Measurements from ENCODE around the gene MCTP2.
"Not testable (repeated sequence)": the region's sequence is repeated elsewhere in the genome, so short reads cannot be mapped to it uniquely, and the experiment has no call there.

Gene MCTP2

DNA sequence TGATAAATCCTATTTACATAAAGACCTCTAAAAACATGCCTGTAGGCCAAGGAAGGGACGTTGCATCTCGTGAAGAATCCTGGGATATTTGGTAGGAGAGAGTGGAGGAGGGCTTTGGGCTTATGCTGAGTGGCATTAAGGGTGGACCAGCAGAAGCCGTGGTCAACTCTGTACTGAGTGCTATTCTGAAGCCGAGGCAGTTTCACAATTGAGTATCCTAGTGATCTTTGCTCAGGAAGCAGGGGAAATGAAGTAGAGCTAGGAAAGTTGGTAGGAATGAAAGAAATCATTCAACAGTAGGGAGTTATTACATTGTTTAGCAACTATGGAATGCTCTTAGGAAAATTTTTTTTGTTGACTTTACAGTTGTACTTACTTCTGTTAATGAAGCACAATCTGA is 24.2 kb downstream of the MCTP2 start:
- TF ChIP-seq, protein P1, sequence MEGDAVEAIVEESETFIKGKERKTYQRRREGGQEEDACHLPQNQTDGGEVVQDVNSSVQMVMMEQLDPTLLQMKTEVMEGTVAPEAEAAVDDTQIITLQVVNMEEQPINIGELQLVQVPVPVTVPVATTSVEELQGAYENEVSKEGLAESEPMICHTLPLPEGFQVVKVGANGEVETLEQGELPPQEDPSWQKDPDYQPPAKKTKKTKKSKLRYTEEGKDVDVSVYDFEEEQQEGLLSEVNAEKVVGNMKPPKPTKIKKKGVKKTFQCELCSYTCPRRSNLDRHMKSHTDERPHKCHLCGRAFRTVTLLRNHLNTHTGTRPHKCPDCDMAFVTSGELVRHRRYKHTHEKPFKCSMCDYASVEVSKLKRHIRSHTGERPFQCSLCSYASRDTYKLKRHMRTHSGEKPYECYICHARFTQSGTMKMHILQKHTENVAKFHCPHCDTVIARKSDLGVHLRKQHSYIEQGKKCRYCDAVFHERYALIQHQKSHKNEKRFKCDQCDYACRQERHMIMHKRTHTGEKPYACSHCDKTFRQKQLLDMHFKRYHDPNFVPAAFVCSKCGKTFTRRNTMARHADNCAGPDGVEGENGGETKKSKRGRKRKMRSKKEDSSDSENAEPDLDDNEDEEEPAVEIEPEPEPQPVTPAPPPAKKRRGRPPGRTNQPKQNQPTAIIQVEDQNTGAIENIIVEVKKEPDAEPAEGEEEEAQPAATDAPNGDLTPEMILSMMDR (IDR thresholded peaks at IDR 0.05): no peak
- TF ChIP-seq ZFX (IDR thresholded peaks at IDR 0.05; ENCODE audit: borderline replicate concordance): no peak
- no peak overlapping the region for H3K27ac ChIP-seq

DNA sequence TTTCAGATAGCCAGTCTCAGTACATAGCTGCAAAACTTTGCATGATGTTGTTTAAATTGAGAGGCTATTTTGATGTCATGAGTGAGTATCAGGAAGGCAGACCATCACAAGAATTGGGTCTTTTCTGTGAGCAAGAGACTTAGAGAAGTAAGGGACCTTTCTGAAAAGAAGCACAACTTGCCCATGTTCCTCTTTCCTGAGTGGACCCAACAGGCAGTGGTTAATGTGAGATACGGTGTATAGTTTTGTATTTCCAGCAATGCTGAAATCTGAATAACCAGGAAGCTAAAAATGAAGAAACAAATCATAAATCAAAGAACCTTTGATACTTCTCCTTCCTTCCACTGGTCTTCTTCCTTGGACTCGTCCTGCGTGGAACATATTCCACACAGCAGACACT is 25.1 kb downstream of the MCTP2 start:
- no peak overlapping the region for H3K27ac ChIP-seq
- TF ChIP-seq, protein P1 (IDR thresholded peaks at IDR 0.05): no peak

DNA sequence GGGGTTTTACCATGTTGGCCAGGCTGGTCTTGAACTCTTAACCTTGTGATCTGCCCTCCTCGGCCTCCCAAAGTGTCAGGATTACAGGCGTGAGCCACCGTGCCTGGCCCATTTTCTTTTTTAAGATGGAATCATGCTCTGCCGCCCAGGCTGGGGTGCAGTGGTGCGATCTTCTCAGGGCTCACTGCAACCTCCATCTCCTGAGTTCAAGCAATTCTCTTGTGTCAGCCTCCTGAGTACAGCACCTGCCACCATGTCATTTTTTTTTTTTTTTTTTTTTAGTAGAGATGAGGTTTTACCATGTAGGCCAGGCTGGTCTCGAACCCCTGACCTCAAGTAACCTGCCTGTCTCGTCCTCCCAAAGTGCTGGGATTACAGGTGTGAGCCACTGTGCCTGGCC is 26.4 kb downstream of the MCTP2 start:
- not testable (repeated sequence) for H3K27ac ChIP-seq

DNA sequence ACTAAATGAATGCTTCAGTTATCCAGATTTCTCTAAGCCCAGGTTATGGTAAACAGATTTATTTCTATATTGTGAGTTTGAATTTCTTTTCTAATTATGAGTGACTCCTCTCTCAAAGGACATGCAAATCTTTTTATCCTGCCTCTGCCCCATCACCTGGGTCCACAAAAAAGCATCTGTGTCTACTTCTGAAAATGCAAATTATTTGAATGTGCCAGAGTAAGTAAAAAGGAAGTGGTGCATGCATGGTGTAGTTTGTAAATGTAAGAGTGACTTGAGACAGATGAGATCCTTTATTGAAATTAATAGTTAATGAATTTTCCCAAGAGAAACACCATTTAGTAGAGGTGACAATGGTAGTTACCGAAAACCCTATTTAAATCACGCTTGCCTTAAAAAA is 26.9 kb downstream of the MCTP2 start:
- TF ChIP-seq, protein P1 (IDR thresholded peaks at IDR 0.05): no peak
- TF ChIP-seq ZFX (IDR thresholded peaks at IDR 0.05; ENCODE audit: borderline replicate concordance): no peak
- no peak overlapping the region for H3K27ac ChIP-seq

DNA sequence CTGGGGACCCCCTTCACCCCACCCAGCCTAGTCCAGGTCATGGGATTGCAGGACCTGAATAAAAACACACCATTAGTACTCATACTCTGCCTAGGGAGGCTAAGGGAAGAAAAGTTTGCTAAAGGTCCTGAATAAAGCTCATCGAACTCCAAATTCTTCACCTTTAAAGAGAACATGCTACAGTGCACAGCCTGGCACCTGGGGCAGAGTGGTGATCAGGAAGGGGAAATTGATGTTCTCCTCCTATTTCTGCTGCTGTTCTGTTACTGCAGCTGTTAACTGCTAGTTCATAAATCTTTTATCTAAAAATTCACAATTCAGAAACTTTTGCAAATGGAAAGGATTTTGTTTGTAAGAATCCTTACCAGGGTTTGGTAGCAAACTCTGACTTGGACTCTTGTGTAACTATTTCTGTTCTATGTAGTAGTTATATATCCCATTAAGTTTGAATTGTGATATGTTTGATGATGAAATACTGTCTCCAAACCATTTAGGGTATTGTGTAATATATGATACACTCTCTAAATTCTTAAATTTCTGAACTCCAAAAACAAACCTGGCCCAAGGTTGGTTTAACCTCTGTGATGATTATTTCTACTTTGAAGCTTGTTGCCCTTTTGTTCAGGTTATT is 27.9 kb downstream of the MCTP2 start:
- no peak overlapping the region for H3K27ac ChIP-seq
- no peak for TF ChIP-seq ZFX (IDR thresholded peaks at IDR 0.05; ENCODE audit: borderline replicate concordance)
- TF ChIP-seq, protein P1 (IDR thresholded peaks at IDR 0.05): no peak

DNA sequence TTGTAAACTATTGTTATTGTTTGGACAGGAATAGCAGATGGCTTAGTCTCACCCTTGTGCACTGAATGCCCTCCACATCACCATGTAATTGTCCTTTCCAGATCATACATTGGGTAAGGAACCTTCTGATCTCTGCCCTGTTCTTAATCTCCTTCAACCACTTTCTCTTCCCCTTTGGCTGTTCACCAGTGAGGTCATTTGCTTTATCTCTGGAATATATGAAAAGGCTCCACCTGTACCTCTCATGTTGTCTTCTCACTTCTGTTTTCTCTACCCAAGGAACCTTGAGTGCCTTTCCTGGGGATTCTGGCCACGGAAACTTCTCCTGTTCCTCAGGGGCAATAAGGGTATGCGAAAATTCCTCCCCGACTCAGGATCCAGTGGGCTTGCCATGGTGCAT is 28.5 kb downstream of the MCTP2 start:
- TF ChIP-seq ZFX (IDR thresholded peaks at IDR 0.05; ENCODE audit: borderline replicate concordance): no peak
- TF ChIP-seq, protein P1 (IDR thresholded peaks at IDR 0.05): no peak
- H3K27ac ChIP-seq: no peak overlapping the region

DNA sequence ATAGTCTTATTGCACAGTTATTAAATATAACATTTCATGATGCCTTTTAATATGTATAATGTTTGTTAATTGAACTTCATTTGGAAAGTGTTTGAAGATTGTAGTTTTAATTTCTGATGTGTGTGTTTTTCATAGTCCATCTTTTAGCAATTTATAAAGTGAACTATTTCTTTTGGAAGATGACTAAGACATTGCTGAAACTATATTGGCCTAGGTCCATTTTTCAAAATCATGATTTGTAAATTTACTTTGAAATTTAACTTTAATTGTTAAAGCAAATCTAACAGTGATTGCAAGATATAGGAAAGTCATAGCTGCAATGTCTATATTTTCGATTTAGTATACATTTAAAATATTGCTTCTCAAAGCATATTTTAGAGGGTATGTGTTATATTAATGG is 30.8 kb downstream of the MCTP2 start:
- TF ChIP-seq ZFX (IDR thresholded peaks at IDR 0.05; ENCODE audit: borderline replicate concordance): no peak
- TF ChIP-seq, protein P1 (IDR thresholded peaks at IDR 0.05): no peak
- no peak overlapping the region for H3K27ac ChIP-seq
